GM18867 (cell line): ENCODE results near the gene NELFB.
"Not testable (repeated sequence)": the region's sequence is repeated elsewhere in the genome, so short reads cannot be mapped to it uniquely, and the experiment has no call there.

Experiments used
- ATAC-seq: cut with Tn5 transposase; IDR thresholded peaks from one replicate; pipeline ENCODE4 v1.9.1; 2021; ENCODE audit warnings: mild to moderate bottlenecking, moderate library complexity; ENCODE audit not compliant: unreplicated experiment

NELFB gene

DNA sequence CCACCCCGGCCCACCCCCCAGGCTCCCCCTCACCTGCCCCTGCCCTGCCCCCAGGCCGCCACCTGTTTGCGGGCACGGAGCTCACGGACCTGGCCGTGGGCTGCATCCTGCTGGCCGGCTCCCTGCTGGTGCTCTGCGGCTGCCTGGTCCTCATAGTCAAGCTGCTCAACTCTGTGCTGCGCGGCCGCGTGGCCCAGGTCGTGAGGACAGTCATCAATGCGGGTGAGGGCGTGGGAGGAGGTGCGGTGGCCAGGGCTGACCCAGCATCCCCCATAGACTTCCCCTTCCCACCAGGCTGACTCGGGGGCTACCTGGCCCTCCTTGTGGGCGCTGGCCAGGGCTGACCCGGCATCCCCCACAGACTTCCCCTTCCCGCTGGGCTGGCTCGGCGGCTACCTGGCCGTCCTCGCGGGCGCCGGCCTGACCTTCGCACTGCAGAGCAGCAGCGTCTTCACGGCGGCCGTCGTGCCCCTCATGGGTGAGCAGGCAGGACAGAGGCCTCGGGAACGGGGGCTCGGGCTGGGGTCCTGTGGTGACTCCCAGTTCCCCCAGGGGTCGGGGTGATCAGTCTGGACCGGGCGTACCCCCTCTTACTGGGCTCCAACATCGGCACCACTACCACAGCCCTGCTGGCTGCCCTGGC, 21.0 kb upstream of the NELFB start:
- ATAC-seq = no peak

DNA sequence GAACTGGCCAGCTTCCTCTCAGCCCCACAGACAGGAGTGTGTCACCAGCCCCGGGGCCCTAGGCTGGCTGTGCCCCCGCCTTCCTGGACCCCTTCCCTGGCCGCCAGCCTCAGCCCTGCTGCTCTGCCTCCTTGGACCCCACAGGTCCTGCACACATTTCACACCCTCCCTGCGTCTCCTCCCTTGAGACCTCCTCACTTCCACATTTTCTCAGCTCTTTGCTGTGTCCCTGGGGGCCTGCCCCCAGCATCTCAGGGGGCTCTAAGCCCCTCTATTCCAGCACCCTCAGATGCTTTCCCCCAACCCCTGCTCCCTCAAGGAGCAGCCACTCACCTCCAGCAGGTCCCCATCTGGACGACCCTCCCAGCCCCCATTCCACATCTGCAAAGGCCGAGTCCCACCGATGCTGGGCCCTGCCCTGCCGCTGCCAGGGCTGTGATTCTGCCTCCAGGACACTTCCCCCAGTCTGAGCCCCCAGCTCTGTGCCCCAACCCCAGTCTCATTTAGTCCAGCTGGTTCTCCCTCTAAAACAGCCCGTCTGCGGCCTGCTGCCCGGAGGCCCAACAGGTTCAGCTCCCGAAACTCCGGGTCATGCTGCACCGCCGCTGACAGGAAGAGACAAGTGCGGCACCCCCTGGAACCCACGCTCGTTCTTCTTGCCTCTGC, 20.2 kb upstream of the NELFB start:
- no peak for ATAC-seq

GRCh38 chr9:137235424-137236237, 19.5 kb upstream of the NELFB start:
- no peak for ATAC-seq

DNA sequence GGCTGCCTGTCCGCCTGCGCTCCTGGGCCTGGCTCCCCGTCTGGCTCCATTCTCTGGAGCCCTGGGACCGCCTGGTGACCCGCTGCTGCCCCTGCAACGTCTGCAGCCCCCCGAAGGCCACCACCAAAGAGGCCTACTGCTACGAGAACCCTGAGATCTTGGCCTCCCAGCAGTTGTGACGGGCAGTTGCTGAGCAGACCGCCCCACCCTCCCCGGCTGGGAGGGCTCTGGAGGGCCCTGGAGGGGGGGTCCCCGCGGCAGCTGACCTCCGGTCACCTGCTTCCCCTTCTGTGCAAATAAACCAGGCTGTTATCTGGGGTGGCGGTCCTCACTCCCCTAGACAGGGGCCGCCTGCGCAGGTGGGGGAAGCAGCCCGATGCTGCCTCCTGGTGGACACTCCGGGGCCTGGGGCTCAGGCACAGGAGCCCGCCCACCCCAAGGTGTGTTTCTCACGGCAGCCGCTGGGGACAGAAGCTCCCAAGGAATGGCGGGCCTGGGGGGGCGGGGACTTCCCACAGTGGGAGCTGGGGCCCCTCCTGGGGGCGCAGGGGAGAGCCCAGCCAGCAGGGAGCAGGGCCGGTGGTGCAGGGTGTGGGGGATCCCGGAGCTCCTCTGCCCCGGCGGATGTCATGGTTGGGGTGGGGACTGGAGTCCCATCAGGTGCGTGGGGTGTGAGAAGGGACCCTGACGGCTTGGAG, 18.7 kb upstream of the NELFB start:
- peak; percentile 18 for ATAC-seq

DNA sequence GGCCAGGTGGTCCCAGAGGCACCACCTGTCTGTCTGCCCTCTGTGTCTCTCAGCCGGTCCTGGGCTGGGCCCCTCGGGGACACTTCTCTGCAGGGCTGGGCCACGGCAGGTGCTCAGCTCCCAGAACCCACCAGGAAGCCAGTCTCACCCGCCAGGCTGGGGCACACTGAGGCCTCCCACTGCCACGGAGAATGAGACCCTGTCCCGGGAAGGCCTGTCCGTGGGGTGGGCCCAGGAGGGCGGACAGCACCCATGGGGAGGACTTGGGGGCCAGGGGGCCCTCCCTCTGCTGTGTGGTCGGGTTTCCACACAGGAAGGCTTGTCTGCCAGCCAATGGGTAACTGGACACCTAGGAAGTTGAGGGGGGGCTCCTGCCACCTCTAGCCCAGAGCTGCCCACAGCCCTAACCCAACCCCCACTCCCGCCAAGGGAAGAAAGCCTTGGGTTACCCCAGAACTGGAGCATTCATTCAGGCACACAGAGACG, 18.1 kb upstream of the NELFB start:
- no peak for ATAC-seq

DNA sequence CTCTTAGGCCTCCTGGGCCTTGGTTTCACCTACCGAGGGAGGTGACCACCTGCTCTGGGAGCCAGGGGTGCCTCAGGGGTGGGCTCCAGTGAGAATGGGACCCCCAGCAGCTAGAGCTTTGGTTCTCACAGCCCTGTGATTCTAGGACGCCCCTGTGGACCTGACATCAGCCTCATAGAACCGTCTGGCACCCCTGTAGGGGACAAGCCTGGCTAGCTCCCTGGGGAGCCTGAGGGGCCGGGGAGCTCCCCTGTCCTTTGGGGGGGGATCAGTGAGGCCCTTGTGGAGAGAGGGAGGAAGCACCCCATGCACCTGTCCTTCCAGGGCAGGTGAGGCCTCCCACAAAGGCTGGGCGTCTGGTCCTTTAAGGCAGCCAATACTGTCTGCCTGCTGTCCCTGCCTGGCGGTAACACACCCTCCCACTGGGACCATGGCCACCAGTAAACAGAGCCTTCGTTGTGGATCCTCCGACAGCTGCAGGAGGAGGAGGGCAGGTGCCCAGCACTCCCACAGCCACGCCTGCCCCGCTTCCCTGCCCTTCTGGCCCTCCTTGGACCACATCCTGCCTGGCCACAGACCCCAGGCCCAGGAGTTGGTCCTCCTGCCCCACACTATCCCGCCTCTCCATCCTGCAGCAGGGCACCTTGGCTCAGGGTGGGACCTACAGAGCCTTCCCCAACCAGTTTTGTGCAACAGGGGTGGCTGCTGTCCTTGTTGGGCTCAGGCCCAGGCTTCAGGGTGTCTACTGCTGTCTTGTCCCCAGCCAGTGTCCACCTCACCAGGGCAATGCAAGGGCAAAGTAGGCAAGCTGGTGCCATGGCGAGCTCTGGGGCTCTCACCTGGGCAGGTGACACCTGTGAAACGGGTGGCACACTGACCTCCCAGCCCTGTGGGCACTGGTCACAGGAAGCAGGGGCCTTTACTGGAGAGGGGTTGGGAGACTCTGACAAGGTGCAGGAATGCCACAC, 17.1 kb upstream of the NELFB start:
- ATAC-seq = no peak

DNA sequence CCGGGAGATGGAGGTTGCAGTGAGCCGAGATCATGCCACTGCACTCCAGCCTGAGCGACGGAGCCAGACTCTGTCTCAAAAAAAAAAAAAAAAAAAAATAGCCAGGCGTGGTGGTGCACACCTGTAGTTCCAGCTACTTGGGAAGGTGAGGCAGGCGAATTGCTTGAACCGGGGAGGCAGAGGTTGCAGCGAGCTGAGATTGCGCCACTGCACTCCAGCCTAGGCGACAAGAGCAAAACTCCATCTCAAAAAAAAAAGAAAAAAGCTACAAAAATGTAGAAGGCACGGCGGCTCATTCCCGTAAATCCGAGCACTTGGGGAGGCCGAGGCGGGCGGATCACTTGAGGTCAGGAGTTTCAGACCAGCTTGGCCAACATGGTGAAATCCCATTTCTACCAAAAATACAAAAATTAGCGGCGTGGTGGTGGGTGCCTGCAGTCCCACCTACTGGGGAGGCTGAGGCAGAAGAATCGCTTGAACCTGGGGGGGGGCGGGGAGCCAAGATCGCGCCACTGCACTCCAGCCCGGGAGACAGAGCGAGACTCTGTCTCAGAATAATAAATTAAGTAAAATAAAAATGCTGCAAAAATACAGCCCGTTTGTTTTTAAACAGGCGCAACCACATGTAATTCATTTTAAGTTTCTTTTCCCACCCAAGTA, 15.5 kb upstream of the NELFB start:
- ATAC-seq = not testable (repeated sequence)

DNA sequence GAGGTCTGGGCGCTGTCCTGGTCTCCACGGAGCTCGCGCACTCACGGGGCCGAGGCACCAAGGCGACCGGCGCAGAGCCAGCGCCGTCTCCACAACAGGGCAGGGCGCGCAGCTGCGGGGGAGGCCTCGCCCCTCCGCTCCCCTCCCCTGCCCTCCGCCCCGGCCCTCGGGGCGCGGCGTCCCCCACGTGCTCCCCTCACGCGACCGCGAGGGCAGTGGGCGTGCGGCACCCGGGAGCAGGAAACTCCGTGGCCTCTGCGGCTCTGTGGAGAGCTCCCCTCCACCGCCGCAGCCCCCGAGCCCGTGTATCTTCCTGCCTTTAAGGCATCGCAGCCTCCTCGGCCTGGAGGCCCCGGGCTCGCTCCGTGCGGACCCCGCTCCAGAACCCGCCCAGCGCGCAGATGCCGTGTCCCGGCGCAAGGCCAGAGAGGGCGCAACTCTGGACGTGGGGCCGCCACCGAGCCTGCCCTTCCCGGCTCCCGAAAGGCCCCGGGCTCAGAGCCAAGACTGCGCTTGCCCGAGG, 14.7 kb upstream of the NELFB start:
- ATAC-seq = peak; percentile 27

- ATAC-seq = peak; percentile 70
Observed at GRCh38 chr9:137240841-137241489, 14.2 kb upstream of the NELFB start, which contains the start of gene TUBB4B. Gene TUBB4B (plus strand): TSS chr9:137241287. CDS start chr9:137241361, 74 bp downstream.

GRCh38 chr9:137241490-137242268, 13.4 kb upstream of the NELFB start:
- ATAC-seq = no peak

DNA sequence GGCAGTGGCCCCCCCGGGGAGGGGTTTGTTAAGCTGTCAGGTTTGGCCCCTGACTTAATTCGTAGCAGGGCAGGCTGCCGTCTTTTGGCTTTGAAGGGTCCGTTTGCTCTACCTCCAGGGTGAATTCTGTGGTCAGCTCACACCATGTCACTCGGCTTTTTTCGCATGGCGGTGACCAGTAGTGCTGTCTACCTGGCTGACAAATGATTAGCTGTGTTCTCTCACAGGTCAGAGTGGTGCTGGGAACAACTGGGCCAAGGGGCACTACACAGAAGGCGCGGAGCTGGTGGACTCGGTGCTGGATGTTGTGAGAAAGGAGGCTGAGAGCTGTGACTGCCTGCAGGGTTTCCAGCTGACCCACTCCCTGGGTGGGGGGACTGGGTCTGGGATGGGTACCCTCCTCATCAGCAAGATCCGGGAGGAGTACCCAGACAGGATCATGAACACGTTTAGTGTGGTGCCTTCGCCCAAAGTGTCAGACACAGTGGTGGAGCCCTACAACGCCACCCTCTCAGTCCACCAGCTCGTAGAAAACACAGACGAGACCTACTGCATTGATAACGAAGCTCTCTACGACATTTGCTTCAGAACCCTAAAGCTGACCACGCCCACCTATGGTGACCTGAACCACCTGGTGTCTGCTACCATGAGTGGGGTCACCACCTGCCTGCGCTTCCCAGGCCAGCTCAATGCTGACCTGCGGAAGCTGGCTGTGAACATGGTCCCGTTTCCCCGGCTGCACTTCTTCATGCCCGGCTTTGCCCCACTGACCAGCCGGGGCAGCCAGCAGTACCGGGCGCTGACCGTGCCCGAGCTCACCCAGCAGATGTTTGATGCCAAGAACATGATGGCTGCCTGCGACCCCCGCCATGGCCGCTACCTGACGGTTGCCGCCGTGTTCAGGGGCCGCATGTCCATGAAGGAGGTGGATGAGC, 12.6 kb upstream of the NELFB start:
- no peak for ATAC-seq

- ATAC-seq = not testable (repeated sequence)
Observed at GRCh38 chr9:137243266-137243625, 11.9 kb upstream of the NELFB start.

GRCh38 chr9:137243626-137244485, 11.3 kb upstream of the NELFB start:
- ATAC-seq = no peak

- ATAC-seq = no peak
Observed at GRCh38 chr9:137244486-137245449, 10.4 kb upstream of the NELFB start.
